ENCODE results near the gene HNRNPDL.

DNA sequence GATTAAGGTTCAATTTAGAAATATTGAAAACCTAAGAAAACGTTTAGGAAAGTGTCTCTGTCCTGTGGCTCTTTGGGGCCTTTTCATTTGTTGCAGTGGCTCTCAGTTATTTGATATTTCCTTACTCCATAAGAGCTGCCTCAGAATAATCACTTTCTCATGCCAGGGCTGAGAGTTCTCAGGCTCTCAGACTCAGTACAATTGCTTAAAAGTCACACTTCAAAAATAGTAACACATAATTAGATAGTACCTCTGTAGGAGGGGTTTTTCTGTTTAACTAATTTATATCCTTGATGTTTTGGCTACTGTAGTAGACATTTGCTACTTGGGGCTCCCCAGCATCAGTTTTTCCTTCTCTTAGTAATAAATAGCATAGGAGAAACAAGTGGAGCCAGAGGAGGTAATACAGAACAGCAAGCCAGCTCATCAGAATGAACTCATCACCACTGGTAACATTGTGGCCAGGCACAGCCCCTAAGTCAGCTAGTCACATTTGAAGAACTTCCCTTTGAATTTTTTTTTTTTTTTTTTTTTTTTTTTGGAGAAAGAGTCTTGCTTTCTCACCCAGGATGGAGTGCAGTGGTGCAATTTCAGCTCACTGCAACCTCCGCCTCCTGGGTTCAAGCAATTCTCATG lies 48.5 kb downstream of the HNRNPDL start:
- TF ChIP-seq CTCF (IDR thresholded peaks at IDR 0.05) (no peak), POLR2A (IDR thresholded peaks at IDR 0.05) (no peak), EP300 (IDR thresholded peaks at IDR 0.05) (no peak)
